ENCODE results near the gene IYD.

Gene IYD

DNA sequence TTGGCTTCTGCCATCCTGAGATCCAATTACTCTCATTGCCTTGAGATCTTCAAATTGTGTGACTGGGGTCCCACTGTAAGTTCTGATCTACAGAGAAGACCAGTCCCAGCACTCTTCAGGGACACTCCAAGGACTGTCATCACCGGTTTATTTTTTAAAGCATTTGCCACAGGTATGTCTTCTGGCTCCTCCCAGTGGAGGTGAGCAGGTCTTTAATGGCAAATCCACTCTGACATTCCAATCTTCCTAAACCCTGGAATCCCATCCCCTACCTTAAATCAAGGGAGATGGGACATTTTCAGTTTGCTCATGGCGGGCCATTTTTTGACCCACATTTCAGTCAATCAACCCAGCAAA, 35.2 kb upstream of the IYD start:
- H3K4me3 ChIP-seq (ENCODE audit: low read depth, low read length): no peak overlapping the region
- no peak for DNase-seq
- no peaks in the 10 kb centered on the region for H3K36me3 ChIP-seq
- no peaks in the 10 kb centered on the region for H3K27me3 ChIP-seq
- H3K9me3 ChIP-seq: no peaks in the 10 kb centered on the region
- TF ChIP-seq, protein P1, sequence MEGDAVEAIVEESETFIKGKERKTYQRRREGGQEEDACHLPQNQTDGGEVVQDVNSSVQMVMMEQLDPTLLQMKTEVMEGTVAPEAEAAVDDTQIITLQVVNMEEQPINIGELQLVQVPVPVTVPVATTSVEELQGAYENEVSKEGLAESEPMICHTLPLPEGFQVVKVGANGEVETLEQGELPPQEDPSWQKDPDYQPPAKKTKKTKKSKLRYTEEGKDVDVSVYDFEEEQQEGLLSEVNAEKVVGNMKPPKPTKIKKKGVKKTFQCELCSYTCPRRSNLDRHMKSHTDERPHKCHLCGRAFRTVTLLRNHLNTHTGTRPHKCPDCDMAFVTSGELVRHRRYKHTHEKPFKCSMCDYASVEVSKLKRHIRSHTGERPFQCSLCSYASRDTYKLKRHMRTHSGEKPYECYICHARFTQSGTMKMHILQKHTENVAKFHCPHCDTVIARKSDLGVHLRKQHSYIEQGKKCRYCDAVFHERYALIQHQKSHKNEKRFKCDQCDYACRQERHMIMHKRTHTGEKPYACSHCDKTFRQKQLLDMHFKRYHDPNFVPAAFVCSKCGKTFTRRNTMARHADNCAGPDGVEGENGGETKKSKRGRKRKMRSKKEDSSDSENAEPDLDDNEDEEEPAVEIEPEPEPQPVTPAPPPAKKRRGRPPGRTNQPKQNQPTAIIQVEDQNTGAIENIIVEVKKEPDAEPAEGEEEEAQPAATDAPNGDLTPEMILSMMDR (IDR thresholded peaks at IDR 0.05; ENCODE audit: low read depth, low read length): no peak
- no peaks in the 10 kb centered on the region for H3K4me1 ChIP-seq

DNA sequence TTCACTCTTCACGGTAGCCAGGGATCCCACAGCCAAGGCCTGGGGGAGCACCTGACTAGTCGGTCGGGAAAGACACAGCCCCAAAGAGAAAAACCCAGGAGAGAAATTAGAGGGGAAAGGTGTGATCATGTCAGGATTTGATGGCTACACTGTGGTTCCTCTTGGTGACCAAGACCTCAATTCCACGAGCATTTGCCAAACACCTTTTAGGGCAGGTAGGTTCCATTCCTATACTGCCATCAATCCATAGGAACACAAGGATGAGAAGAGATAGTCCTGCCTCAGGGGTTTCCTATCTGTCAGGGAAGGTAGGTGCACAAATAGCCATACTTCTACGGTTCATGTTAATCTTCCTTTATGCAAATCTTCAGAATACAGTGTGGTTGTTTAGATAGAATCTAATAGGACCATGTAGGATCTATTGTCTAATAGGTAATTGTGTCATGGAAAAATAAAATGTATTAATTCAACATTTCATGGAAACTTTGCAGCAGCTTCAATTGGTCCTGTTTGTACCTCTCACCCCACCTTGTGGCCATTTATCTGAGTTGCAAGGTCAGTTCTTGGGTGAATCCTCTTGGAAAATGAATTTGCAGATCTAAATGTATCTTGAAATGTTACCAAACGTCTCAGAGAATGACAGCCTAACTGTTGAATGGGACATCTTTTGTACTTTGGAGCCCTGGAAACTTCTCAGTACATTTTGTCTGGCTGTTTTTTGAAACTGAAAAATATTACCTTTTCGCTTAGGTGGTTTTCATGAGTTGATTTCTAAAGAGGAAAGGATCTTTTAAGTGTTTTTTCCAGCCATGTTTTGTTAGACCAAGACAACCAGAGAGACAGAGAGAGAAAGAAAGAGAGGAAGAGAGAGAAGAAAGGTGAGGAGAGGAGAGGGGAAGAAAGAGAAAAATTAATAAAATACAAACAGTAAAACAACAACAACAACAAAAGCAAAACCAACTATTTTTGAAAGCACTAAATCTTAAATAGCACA, 33.7 kb upstream of the IYD start:
- TF ChIP-seq, protein P1 (IDR thresholded peaks at IDR 0.05; ENCODE audit: low read depth, low read length): peak; percentile 75
- H3K9me3 ChIP-seq: no peaks in the 10 kb centered on the region
- no peaks in the 10 kb centered on the region for H3K36me3 ChIP-seq
- H3K27me3 ChIP-seq: peaks cover 4% of the 10 kb centered on the region; the same call in 1 of the 2 replicates
- H3K4me3 ChIP-seq (ENCODE audit: low read depth, low read length): no peak overlapping the region
- H3K4me1 ChIP-seq: no peaks in the 10 kb centered on the region
- DNase-seq: peak; percentile 29

DNA sequence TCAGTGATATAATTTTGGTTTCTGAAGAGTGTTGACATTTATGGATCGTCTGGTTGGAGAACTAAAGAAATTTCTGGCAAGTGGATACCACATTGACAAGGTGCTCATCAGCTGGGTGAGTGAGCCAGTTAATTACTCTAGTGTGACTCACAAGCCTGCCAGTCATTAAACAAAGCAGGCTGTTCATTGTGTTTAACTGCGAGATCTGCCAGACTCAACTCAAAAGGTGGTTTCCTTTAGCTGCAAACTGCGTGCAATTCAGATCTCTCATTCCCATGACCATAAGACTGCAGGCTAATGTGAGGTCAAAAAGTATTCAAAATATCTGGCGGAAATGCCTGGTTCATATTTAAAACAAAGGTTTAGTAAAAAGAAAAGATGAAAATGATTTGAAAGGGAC, 32.5 kb upstream of the IYD start:
- Histone ChIP-seq H3K4me3 (ENCODE audit: low read depth, low read length) (no peak overlapping the region), H3K27me3 (peaks cover 4% of the 10 kb centered on the region; the same call in 1 of the 2 replicates), H3K36me3 (no peaks in the 10 kb centered on the region), H3K4me1 (no peaks in the 10 kb centered on the region), H3K9me3 (no peaks in the 10 kb centered on the region)
- TF ChIP-seq, protein P1 (IDR thresholded peaks at IDR 0.05; ENCODE audit: low read depth, low read length): no peak
- DNase-seq: no peak

DNA sequence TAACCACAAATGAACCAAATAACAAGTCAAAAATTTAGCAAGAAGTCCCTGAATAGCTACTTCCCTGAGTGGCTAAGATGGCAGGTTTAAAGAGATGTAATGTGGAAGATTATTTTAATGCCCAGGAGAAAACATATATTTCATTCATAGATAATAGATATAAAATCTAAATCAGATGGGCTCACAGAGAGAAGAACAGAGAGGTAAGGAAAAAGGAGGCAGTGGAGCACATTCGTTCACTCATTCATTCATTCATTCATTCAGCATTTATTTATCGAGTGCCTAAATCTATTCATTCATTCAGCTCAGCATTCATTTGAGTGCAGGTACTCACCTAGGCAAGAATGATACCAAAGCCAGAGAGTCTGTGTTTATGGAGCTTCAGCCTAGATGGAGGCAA, 32.1 kb upstream of the IYD start:
- Histone ChIP-seq H3K4me1 (no peaks in the 10 kb centered on the region), H3K4me3 (ENCODE audit: low read depth, low read length) (no peak overlapping the region), H3K36me3 (no peaks in the 10 kb centered on the region), H3K27me3 (peaks cover 4% of the 10 kb centered on the region; the same call in 1 of the 2 replicates), H3K9me3 (no peaks in the 10 kb centered on the region)
- no peak for DNase-seq
- TF ChIP-seq, protein P1 (IDR thresholded peaks at IDR 0.05; ENCODE audit: low read depth, low read length): no peak

DNA sequence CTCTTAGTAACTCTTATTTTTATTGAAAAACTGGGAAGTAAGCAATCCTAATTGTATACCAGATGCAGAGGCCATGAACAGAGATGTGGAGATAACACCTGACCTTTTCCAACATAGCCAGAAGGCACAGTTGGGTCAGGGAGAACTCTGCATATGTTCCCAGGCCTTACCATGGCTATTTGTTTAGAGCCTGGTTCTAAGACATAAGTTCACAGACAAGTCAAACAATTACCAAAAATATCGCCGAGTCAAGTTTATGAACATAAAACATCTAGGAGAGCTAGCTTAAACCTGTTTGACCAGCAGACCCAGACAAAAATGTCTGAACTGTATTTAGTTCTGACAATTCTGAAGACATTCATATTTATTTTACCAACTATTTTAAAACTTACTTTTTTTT, 26.7 kb upstream of the IYD start:
- H3K36me3 ChIP-seq: no peaks in the 10 kb centered on the region
- H3K27me3 ChIP-seq: peaks cover 4% of the 10 kb centered on the region; the same call in 1 of the 2 replicates
- DNase-seq: no peak
- H3K4me1 ChIP-seq: no peaks in the 10 kb centered on the region
- TF ChIP-seq, protein P1 (IDR thresholded peaks at IDR 0.05; ENCODE audit: low read depth, low read length): no peak
- H3K4me3 ChIP-seq (ENCODE audit: low read depth, low read length): no peak overlapping the region
- H3K9me3 ChIP-seq: no peaks in the 10 kb centered on the region

DNA sequence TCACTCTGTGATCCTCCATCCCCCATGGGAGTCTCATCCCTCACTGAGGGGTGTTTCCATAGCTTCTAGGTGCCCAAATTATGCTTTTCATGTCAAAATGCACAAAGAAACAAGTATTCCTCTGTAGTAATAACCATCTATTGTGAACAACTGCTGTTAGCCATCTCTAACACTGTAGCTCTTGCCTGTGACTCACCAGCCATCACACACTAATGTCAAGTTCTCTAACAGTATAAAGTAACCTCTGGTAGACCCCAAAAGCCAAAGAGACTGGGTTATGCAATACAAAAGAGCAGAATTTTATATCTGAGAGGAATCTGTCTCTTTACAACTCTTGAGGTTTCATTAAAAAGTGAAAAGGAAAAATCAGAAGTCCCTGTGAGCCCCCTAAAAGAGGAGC, 25.4 kb upstream of the IYD start:
- no peaks in the 10 kb centered on the region for H3K36me3 ChIP-seq
- TF ChIP-seq, protein P1 (IDR thresholded peaks at IDR 0.05; ENCODE audit: low read depth, low read length): no peak
- no peak for DNase-seq
- no peak overlapping the region for H3K4me3 ChIP-seq (ENCODE audit: low read depth, low read length)
- no peaks in the 10 kb centered on the region for H3K9me3 ChIP-seq
- peaks cover 4% of the 10 kb centered on the region; the same call in 1 of the 2 replicates for H3K27me3 ChIP-seq
- no peaks in the 10 kb centered on the region for H3K4me1 ChIP-seq
